ENCODE results near the gene HLA-DMA.

Gene HLA-DMA
- 4.0 to 12.0 (median 7.9) reads per million in 4 donors for total RNA-seq

DNA sequence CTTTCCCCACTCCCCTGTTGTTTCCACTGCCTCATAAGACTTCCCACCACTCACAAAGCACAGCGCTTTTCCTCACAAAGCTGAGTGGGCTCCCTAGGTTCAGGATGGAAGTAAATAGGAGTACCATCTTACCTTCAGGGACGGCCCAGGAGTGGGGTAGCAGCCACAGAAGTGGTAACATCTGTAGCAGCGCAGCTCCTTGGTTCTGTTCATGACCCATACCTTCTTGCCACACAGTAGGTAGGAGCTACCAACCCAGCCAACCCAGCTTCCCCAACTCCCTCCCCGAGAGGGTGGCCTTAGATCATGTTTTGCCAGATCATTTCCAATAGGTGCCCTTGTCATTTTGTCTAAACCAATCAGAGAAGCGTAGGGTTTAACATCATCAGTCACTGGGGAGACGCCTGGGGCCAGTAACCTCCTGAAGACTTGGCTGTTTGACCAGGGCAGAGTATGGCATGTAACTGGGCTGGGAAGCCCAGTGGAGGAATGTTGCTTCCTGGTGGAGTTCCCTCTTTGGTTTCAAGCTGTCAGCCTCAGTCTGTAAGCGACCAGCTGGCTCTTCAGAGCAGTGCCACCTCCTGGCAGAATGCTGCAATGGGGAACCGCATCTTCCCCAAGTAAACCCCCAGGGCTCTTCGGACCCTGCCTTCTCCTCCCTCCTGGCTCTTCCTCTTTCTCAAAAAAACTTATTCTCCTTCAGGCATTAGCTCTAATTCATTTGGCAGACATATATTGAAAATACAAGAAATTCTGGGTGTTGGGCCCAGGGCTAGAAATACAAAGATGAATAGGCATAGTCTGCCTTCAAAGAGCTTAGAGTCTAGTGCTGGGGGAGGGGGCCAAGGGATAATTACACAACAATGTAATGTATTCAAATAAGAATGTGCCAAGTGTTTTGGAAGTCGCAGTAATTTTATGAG, at the start of gene HLA-DMA:
HLA-DMA (minus strand) TSS at position 281 of the 923 bp plus-strand sequence; CDS start at position 220, 61 bp downstream.
- DNase-seq, result peak in 4 of 5 donors; percentile 52 to 92 (median 70)

DNA sequence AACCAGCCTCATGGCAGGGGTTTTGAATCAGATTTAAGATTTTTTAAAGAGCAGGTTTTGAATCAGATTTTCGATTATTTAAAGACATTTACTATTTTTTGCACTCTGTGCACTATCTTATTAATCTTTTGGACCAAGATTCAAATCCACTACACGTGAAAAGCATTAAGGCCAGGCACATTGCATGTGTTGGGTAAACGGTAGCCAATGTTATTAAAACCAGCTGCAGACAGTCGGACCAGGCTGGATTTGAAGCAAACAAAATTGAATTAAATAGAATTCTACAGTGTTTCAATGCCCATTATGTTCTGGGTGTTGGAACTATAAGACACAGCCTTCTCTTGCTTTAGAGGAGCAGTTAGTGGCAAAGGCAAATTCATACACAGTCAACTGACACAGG, 48.8 kb upstream of the HLA-DMA start:
- no peak for DNase-seq

DNA sequence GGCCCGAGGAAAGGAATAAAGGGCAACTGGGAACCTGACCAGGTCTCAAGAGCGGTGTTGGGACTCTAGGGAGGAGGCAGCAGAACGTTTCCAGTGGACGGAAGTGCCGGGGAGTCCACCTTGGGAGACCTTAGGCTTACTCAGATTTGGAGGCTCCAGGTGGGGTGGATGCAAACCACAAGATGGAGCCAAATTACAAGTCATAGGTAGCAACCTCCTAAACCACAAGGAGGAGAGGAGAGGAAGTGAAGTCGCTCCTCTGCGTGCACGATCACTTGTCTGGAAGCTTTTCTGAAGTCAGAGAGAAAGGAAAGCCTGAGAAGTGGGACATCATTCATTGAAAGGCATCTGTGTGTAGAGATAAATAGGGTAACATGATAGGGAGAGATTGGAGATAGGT, 47.2 kb upstream of the HLA-DMA start:
- peak in 1 of 5 donors; percentile 55 for DNase-seq

DNA sequence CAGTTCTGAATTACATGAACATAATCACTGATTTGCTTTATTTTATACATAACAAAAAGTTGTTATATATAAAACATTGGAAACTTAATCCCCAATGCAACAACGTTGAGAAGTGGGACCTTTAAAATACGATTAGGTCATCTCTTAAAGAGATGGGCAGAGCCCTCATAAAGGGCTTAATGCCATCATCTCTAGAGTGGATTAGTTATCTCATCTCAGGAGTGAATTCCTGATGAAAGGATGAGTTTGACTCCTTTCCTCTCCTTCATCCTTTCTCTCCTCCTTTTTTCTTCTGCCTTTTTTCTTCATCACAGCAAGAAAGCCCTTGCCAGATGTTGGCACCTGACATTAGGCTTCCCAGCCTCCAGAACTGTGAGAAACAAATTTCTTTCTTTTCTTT, 42.6 kb upstream of the HLA-DMA start:
- DNase-seq, result no peak

- DNase-seq, result no peak
Observed at GRCh38 chr6:32993363-32993973, 40.6 kb upstream of the HLA-DMA start.

GRCh38 chr6:32991972-32992371, 39.1 kb upstream of the HLA-DMA start:
- DNase-seq, result no peak

DNA sequence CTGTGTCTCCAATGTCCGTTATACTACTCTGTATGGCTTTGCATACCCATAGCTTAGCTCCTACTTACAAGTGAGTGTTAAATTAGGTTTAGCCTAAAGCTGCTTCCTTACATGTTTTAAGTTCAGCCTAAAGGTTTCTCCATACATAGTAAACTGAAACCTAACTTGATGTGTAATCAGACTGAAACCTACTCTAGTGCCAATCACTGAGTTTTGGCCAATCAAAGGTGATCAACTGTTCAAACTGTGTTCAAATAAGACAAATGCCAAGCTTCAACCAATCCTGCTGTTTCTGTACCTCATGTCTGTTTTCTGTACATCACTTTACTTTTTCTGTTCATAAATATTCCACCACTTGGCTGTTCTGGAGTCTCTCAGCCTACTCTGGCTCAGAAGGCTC, 36.5 kb upstream of the HLA-DMA start:
- no peak for DNase-seq

GRCh38 chr6:32984622-32985389, 31.9 kb upstream of the HLA-DMA start:
- peak; percentile 73 to 89 (median 83) for DNase-seq

GRCh38 chr6:32983964-32984621, 31.2 kb upstream of the HLA-DMA start:
- DNase-seq, result no peak

- no peak for DNase-seq
Observed at GRCh38 chr6:32983493-32983848, 30.6 kb upstream of the HLA-DMA start.

DNA sequence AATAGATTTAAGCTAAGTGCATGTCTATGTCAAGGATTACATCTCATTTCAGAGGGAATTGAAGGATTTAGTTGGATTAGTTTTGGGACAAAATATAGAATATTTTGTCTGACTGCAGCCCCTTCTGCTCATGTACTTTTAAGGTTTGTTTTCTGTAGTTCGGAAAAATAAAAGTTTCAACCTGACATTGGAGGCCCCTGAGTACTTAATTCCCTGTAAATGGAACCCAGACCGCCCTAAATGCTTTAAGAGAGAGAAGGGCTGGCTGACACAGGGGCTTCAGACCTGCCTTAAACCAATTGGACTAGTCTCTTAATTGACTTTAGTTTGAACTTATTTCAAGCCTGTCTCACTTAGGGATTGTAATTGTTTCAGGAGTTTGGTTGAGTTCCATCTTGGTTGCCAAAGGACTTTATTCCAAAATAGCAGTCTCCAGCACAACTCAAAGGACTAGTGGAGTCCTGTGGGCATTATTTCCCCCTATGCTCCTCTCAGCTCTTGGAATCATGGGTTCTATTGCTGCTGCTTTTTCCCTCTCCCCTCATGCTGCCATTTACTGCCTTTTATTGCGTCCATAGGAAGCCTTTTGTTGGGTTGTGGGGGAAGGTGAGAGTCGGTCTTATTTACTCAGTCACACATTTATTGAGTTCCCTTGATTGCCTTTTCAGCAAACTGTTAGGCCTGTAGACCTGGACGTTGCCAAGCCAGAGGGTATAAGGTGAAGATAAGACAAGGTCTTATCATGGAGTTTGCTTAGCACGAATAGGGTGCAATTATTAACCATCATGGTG, 30.0 kb upstream of the HLA-DMA start:
- no peak for DNase-seq

DNA sequence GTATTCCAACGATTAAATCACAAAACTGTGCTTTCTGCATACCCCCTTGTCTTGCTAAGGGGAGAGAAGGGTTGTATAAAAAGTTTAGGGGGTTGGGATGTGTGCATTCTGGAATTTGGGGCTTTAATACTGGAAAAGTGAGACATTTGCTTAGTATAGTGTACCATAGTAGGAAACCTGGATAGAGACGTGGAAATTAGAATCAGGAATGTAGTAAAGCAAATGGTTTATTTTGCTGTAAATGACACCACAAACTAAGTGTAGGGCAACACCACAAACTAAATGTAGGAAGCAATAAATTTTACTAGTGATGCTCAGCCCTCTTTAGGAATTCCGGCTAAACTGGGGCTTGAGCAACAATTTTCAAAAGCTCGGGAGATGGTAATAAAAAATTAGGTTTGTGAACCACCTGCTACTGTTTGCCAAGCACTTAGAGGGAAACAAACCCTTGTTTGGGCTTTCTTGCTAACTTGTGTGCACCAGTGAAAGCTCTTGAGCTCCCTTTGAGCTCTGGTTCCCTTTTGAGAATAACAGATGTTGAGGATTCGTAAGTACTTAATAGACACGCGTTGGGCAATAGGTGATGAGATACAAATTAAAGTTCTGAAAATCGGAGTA, 29.3 kb upstream of the HLA-DMA start:
- no peak for DNase-seq

- DNase-seq, result no peak
Observed at GRCh38 chr6:32980488-32981038, 27.7 kb upstream of the HLA-DMA start.

DNA sequence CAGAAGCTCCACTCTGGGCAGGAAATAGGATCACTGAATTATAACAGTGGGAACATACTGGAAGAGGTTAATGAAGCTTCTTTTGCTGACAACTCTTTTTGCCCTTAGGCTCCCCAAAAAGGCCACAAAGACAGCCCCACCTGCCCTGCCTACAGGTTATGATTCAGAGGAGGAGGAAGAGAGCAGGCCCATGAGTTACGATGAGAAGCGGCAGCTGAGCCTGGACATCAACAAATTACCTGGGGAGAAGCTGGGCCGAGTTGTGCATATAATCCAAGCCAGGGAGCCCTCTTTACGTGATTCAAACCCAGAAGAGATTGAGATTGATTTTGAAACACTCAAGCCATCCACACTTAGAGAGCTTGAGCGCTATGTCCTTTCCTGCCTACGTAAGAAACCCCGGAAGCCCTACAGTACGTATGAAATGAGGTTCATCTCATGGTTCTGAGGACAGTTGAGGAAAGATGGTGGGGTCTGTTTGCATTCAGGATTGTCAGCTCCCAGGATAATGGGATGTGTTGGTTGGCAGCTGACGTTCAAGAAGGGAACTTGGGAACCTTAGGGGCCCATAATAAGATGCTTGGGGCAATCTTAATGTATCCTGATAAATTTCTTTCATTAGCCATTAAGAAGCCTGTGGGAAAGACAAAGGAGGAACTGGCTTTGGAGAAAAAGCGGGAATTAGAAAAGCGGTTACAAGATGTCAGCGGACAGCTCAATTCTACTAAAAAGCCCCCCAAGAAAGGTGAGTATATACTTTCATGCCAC, 27.0 kb upstream of the HLA-DMA start:
- DNase-seq, result no peak

DNA sequence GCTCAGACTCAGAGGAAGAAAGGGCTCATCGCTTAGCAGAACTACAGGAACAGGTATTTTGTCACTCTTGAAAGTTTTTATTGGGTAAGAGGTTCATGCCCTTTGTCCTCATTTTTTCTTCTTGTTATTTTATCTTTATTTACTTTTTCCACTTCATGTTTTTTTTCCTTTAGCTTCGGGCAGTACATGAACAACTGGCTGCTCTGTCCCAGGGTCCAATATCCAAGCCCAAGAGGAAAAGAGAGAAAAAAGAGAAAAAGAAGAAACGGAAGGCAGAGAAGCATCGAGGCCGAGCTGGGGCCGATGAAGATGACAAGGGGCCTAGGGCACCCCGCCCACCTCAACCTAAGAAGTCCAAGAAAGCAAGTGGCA, 25.0 kb upstream of the HLA-DMA start:
- DNase-seq, result no peak

DNA sequence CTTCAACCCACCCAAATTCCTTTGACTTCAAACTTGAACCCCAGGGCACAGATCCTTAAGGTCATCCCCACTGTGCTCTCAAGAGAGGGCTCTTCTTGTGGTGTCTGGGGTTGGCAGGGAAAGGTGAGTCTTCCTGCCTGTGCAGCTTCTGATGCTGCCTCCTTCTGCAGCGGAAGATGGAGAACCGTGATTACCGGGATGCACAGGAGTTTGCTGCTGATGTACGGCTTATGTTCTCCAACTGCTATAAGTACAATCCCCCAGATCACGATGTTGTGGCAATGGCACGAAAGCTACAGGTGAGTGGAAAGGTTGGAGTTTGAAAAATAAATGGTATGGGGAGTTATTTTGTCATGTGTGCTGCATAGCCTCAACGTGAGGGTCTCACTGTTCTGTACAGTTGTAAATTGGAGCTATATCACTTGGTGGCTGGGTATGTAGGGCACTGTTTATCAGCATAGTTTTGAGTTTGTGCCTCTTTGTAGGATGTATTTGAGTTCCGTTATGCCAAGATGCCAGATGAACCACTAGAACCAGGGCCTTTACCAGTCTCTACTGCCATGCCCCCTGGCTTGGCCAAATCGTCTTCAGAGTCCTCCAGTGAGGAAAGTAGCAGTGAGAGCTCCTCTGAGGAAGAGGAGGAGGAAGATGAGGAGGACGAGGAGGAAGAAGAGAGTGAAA, 24.5 kb upstream of the HLA-DMA start:
- DNase-seq, result no peak

GRCh38 chr6:32976334-32977069, 23.6 kb upstream of the HLA-DMA start:
- no peak for DNase-seq

DNA sequence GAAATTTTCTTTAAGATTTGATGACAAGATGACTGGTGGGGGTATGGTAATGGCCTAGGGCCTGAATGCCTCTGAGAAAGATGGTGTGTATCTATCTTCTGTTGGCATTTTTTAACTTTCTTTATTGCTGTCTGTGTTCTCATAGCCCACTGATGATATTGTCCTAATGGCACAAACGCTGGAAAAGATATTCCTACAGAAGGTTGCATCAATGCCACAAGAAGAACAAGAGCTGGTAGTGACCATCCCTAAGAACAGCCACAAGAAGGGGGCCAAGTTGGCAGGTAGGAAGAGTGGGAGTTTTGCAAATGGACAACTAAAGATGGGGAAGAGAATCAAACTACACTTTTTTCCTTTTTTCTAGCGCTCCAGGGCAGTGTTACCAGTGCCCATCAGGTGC, 23.0 kb upstream of the HLA-DMA start:
- DNase-seq, result no peak

Data from T-helper 1 cell (primary cell).